A549 (cell line): ENCODE data around the gene TMED8. TPM values are rescaled to one million over a fixed set of nuclear protein-coding genes. Genes with fewer than 3 reads are reported as not detected.

ENCODE experiments used
- ATAC-seq, 2 experiments: fragments of 200-7000 bp in 1 of 2; fragments of >200 bp in 1 of 2; cut with Nextera tagmentation in 1 of 2; cut with Tn5 transposase in 1 of 2; 3 replicates each; pipeline versions ENCODE4 v1.8.0 to v1.9.1; 2018 to 2020; ENCODE audit warnings: mild to moderate bottlenecking in 1 of 2, moderate library complexity in 1 of 2
- CTCF ChIA-PET: fragments of 300-600 bp; sonication (Branson Sonifier 250); formaldehyde crosslinking; extraction: SDS; loops from one replicate; lab custom pipeline; 2021; ENCODE audit warnings: antibody characterized with exemption, inconsistent platforms; lab: Yijun Ruan, JAX
- POLR2A ChIA-PET: fragments of 350-600 bp; formaldehyde crosslinking; extraction: SDS; loops from one replicate; lab custom pipeline; 2021; ENCODE audit warnings: antibody characterized with exemption, inconsistent platforms; lab: Yijun Ruan, JAX
- DNase-seq, 2 experiments: peaks; one replicate each; pipeline versions ENCODE4 v3.0.0 to v3.0.0-alpha.2; 2011 to 2016; ENCODE audit warnings: low read depth in 1 of 2, low spot score in 1 of 2
- FAIRE-seq: peaks from 2 replicates; lab custom pipeline; 2011; peaks lifted over from hg19 to GRCh38; lab: Jason Lieb, UNC
- H3K27ac ChIP-seq, 2 experiments: fragments of >200 bp; sonication (Bioruptor Twin); formaldehyde crosslinking; 3 replicates each; pipeline ENCODE4 v1.5.1; 2016 to 2017
- H3K4me1 ChIP-seq: fragments of >200 bp; sonication (Bioruptor Twin); formaldehyde crosslinking; 3 replicates; pipeline ENCODE4 v1.6.1; 2016
- H3K4me2 ChIP-seq: fragments of >200 bp; sonication (Bioruptor Twin); formaldehyde crosslinking; 3 replicates; pipeline ENCODE4 v1.6.1; 2016
- H3K4me3 ChIP-seq: fragments of >200 bp; sonication (Bioruptor Twin); formaldehyde crosslinking; 3 replicates; pipeline ENCODE4 v1.5.1; 2016
- H3K9me3 ChIP-seq: fragments of >200 bp; sonication (Bioruptor Twin); formaldehyde crosslinking; 3 replicates; pipeline ENCODE4 v1.6.1; 2016
- CEBPB ChIP-seq, 2 experiments: fragments of >200 bp in 1 of 2; sonication (Bioruptor Twin) in 1 of 2; formaldehyde crosslinking in 1 of 2; IDR thresholded peaks; 2 replicates each; pipeline ENCODE4 v1.6.1; 2012 to 2016
- CHD4 ChIP-seq: fragments of 200-600 bp; sonication (generic); IDR thresholded peaks from 2 replicates; pipeline ENCODE4 v1.6.1; 2016; ENCODE audit warnings: antibody characterized with exemption, mild to moderate bottlenecking, borderline replicate concordance
- EHF ChIP-seq: fragments of 250-450 bp; sonication (Bioruptor Pico); IDR thresholded peaks from 2 replicates; pipeline ENCODE4 v1.5.0; 2020; ENCODE audit warnings: mild to moderate bottlenecking
- EHMT2 ChIP-seq: fragments of 200-600 bp; sonication (generic); IDR thresholded peaks from 2 replicates; pipeline ENCODE4 v1.6.1; 2016; ENCODE audit warnings: antibody characterized with exemption, low read depth, mild to moderate bottlenecking, moderate library complexity
- EP300 ChIP-seq, 2 experiments: fragments of >200 bp; sonication (Bioruptor Twin); formaldehyde crosslinking; IDR thresholded peaks; 2 replicates in 1 of 2; 3 replicates in 1 of 2; pipeline ENCODE4 v1.6.1; 2016 to 2017
- ESRRA ChIP-seq: fragments of 150-350 bp; IDR thresholded peaks from 2 replicates; pipeline ENCODE4 v1.6.1; 2014; ENCODE audit warnings: mild to moderate bottlenecking, low read length, borderline replicate concordance
- FOSB ChIP-seq: fragments of 250-450 bp; sonication (Bioruptor Pico); IDR thresholded peaks from 2 replicates; pipeline ENCODE4 v1.5.0; 2020; ENCODE audit warnings: mild to moderate bottlenecking, moderate library complexity
- FOSL2 ChIP-seq, 2 experiments: fragments of 450-650 bp in 1 of 2; fragments of >200 bp in 1 of 2; sonication (Bioruptor Twin) in 1 of 2; formaldehyde crosslinking; IDR thresholded peaks; 2 replicates each; pipeline versions ENCODE4 v1.5.0 to v1.6.1; 2016 to 2020; ENCODE audit warnings: mild to moderate bottlenecking in 1 of 2, moderate library complexity in 1 of 2
- GATA3 ChIP-seq: IDR thresholded peaks from 2 replicates; pipeline ENCODE4 v1.6.1; 2012; ENCODE audit warnings: borderline replicate concordance
- HDAC2 ChIP-seq: fragments of 200-600 bp; sonication (generic); IDR thresholded peaks from 2 replicates; pipeline ENCODE4 v1.6.1; 2016
- HEYL ChIP-seq: fragments of 250-450 bp; sonication (Bioruptor Pico); IDR thresholded peaks from 2 replicates; pipeline ENCODE4 v1.8.0; 2021; ENCODE audit warnings: mild to moderate bottlenecking, moderate library complexity
- HOXB5 ChIP-seq: fragments of 250-450 bp; sonication (Bioruptor Pico); IDR thresholded peaks from 2 replicates; pipeline ENCODE4 v1.5.0; 2020; ENCODE audit warnings: mild to moderate bottlenecking, moderate library complexity
- JUN ChIP-seq, 2 experiments: fragments of >200 bp; sonication (Bioruptor Twin); formaldehyde crosslinking; IDR thresholded peaks; 2 replicates in 1 of 2; 3 replicates in 1 of 2; pipeline ENCODE4 v1.6.1; 2016 to 2017
- KDM1A ChIP-seq: fragments of 200-600 bp; sonication (generic); IDR thresholded peaks from 2 replicates; pipeline ENCODE4 v1.6.1; 2016; ENCODE audit warnings: low read depth, mild to moderate bottlenecking
- KDM5A ChIP-seq: fragments of 200-600 bp; sonication (generic); IDR thresholded peaks from 2 replicates; pipeline ENCODE4 v1.6.1; 2016; ENCODE audit warnings: antibody characterized with exemption, mild to moderate bottlenecking
- MAZ ChIP-seq: fragments of 150-350 bp; IDR thresholded peaks from 2 replicates; pipeline ENCODE4 v1.6.1; 2014; ENCODE audit warnings: antibody characterized with exemption, low read depth, low read length, borderline replicate concordance
- NPAS2 ChIP-seq: fragments of 250-450 bp; sonication (Bioruptor Pico); IDR thresholded peaks from 2 replicates; pipeline ENCODE4 v1.8.0; 2022; ENCODE audit warnings: mild to moderate bottlenecking, moderate library complexity, borderline replicate concordance
- NR3C1 ChIP-seq: fragments of >200 bp; sonication (Bioruptor Twin); formaldehyde crosslinking; IDR thresholded peaks from 3 replicates; pipeline ENCODE4 v1.6.1; 2017
- POLR2AphosphoS2 ChIP-seq: conservative IDR thresholded peaks from 2 replicates; pipeline ENCODE4 v1.6.1; 2012; ENCODE audit warnings: low read length, improper control_type of control experiment, inconsistent platforms
- RAD21 ChIP-seq, 2 experiments: fragments of >200 bp in 1 of 2; sonication (Bioruptor Twin) in 1 of 2; formaldehyde crosslinking in 1 of 2; IDR thresholded peaks in 1 of 2; conservative IDR thresholded peaks in 1 of 2; 2 replicates in 1 of 2; 3 replicates in 1 of 2; pipeline ENCODE4 v1.6.1; 2012 to 2018; ENCODE audit warnings: inconsistent platforms in 1 of 2
- RFX5 ChIP-seq: fragments of 450-650 bp; IDR thresholded peaks from 2 replicates; pipeline ENCODE4 v1.7.1; 2014; ENCODE audit warnings: antibody characterized with exemption, mild to moderate bottlenecking, moderate library complexity
- SMC3 ChIP-seq: fragments of >200 bp; sonication (Bioruptor Twin); formaldehyde crosslinking; IDR thresholded peaks from 3 replicates; pipeline ENCODE4 v1.6.1; 2018; ENCODE audit warnings: inconsistent platforms
- WGBS: methylation state at CpG from one replicate; pipeline ENCODE4 v1.1.6; 2017; ENCODE audit errors: missing lambda C conversion rate; 5-methylcytosine and 5-hydroxymethylcytosine counted together
- polyA plus RNA-seq, 4 experiments: library from polyadenylated mRNA; depleted of rRNA in 3 of 4; stranded (reverse); fragments of >200 nt; fragmentation: RNase III in 1 of 4; extraction: RNeasy Plus Mini Kit Qiagen cat#74134 plus additional on column Dnase treatment in 1 of 4; gene quantifications; 2 replicates in 3 of 4; 3 replicates in 1 of 4; pipeline ENCODE4 v1.2.3, GENCODE V29; 2011 to 2017
- TF ChIP-seq, protein P1 (sequence below): IDR thresholded peaks from 2 replicates; pipeline ENCODE4 v1.6.1; 2012; ENCODE audit warnings: low read depth, borderline replicate concordance
- TF ChIP-seq, protein P2 (sequence below): fragments of >200 bp; sonication (Bioruptor Twin); formaldehyde crosslinking; IDR thresholded peaks from 2 replicates; pipeline ENCODE4 v1.6.1; 2016
- TF ChIP-seq, protein P3 (sequence below): IDR thresholded peaks from 2 replicates; pipeline ENCODE4 v1.6.1; 2012
- TF ChIP-seq, protein P4 (sequence below): fragments of 450-650 bp; IDR thresholded peaks from 2 replicates; pipeline ENCODE4 v1.6.1; 2014; ENCODE audit warnings: antibody characterized with exemption

The TMED8 gene
- polyA plus RNA-seq, 2 of the 4 experiments (the other 2 are of a cell fraction), result 8.8 to 13.9 TPM

DNA sequence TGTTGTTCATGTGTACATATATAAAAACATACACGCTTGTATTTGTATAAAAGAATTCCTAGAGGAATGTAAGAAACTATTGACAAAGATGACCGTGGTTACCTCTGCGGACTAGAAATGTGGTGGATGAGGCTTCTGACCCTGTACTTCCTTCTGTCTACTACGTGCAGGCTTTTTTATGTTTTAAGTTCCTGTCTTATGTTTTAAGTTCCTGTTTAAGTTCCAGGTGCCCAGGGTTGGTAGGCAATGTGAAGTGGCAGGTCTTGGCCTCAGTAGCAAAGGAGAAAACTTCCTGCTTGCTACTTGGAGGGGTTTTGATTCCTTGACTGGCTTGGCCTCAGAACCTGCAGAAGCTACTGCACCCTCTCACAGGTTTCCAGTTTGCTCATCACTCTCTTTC, 67.8 kb downstream of the TMED8 start:
- ATAC-seq (no peak), DNase-seq (no peak), FAIRE-seq (no peak)
- H3K9me3 ChIP-seq, result no peaks in the 10 kb centered on the region
- H3K27ac ChIP-seq, result no peak overlapping the region
- TF ChIP-seq GATA3 (no peak), NPAS2 (CRISPR knock-in tag) (no peak), JUN (IDR thresholded peaks at IDR 0.05) (no peak), NR3C1 (no peak), SMC3 (no peak), HOXB5 (CRISPR knock-in tag) (no peak), FOSB (CRISPR knock-in tag) (no peak), ESRRA (no peak), HDAC2 (no peak), EP300 (IDR thresholded peaks at IDR 0.05) (no peak), HEYL (CRISPR knock-in tag) (no peak), EHMT2 (no peak), CHD4 (no peak), POLR2AphosphoS2 (no peak), KDM1A (no peak), CEBPB (IDR thresholded peaks at IDR 0.05) (no peak), EHF (CRISPR knock-in tag) (no peak)
- TF ChIP-seq, protein P1, sequence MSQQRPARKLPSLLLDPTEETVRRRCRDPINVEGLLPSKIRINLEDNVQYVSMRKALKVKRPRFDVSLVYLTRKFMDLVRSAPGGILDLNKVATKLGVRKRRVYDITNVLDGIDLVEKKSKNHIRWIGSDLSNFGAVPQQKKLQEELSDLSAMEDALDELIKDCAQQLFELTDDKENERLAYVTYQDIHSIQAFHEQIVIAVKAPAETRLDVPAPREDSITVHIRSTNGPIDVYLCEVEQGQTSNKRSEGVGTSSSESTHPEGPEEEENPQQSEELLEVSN, result no peak
- TF ChIP-seq, protein P2, sequence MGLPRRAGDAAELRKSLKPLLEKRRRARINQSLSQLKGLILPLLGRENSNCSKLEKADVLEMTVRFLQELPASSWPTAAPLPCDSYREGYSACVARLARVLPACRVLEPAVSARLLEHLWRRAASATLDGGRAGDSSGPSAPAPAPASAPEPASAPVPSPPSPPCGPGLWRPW, result no peak
- TF ChIP-seq, protein P3, sequence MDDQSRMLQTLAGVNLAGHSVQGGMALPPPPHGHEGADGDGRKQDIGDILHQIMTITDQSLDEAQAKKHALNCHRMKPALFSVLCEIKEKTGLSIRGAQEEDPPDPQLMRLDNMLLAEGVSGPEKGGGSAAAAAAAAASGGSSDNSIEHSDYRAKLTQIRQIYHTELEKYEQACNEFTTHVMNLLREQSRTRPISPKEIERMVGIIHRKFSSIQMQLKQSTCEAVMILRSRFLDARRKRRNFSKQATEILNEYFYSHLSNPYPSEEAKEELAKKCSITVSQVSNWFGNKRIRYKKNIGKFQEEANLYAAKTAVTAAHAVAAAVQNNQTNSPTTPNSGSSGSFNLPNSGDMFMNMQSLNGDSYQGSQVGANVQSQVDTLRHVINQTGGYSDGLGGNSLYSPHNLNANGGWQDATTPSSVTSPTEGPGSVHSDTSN, result no peak
- no peak overlapping the region for H3K4me2 ChIP-seq
- CTCF ChIA-PET, result interaction anchor here (1.0 to 11.3 kb wide), 2 partner anchors 11 kb away, joined by 3 to 622 read pairs; no protein-coding TSS in a partner anchor
- peaks cover 62% of the 10 kb centered on the region for H3K4me1 ChIP-seq
- POLR2A ChIA-PET, result interaction anchor here (1.3 kb wide), 1 partner anchor 12 kb away, joined by 4 read pairs; the partner anchor contains the start of genes GSTZ1 and POMT2
- no peak overlapping the region for H3K4me3 ChIP-seq
- 85% methylated on average over 4 of the region's 4 CpGs for WGBS

DNA sequence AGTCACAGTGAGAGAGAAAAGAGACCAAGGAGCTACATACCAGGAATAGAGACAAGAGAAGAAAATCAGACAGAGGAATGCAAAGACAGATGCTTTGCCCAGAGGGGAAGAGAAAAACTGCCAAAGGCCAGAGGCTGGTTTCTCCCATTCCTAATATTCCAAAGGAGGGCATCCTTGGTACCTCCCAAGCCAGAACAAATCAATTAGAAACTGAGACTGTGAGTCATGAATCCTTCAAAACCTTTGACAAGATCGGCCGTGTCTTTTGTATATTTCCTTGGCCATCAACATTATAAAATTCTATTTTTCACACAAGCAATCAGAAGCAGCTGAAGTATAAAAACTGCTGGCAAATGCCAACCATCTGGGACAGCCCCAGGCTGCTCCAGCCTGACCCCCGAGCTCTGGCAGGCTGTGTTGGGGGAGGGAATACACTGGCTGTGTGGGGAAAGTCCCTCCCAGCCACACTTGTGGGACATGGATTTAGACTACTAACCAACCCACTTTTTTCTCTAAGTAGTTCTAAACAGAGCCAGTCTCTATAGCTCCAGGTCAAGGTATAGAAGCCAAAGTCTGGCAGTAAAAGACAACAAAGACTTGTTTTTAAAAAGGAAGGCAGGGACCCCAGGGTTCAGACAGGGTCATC, 69.9 kb downstream of the TMED8 start:
- FAIRE-seq (no peak), ATAC-seq (no peak), DNase-seq (no peak)
- Histone ChIP-seq H3K4me1 (peaks cover 64% of the 10 kb centered on the region), H3K9me3 (no peaks in the 10 kb centered on the region), H3K4me2 (peak overlapping the region; percentile 55), H3K4me3 (no peak overlapping the region), H3K27ac (peak overlapping the region; percentile 78)
- WGBS, result 17% methylated on average over 3 of the region's 3 CpGs
- CTCF ChIA-PET, result interaction anchor here (0.9 to 19.2 kb wide), 6 partner anchors 5 to 434 kb away, joined by 3 to 622 read pairs (median 4); no protein-coding TSS in a partner anchor
- POLR2A ChIA-PET, result interaction anchor here (1.7 kb wide), 1 partner anchor 14 kb away, joined by 10 read pairs; the partner anchor contains the start of genes GSTZ1 and POMT2
- TF ChIP-seq KDM5A (no peak), MAZ (no peak), HEYL (CRISPR knock-in tag) (no peak), EP300 (IDR thresholded peaks at IDR 0.05) (no peak), SMC3 (no peak)
- TF ChIP-seq, all 56 proteins: peak for 0

DNA sequence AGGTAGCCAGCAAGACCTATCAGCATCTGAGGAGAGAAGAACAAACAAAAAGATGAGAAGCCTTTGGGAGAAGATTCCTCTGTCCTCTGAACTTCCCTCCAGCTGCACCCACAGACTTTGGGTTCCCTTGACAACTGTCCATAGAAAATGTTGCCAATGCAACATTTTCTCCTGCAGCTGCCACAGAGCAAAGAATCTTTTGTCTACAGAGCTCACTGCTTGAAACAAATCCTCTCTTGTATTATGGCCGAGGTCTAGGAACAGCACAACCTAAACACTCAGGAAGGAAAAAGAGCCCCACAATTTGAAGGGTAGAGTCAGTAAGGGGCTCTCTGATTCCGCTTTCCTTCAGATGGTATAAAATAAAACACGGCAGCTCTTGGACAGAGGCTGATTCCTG, 70.5 kb downstream of the TMED8 start:
- Histone ChIP-seq H3K4me3 (no peak overlapping the region), H3K27ac (peak overlapping the region; percentile 78), H3K4me2 (peak overlapping the region; percentile 55), H3K9me3 (no peaks in the 10 kb centered on the region), H3K4me1 (peaks cover 68% of the 10 kb centered on the region)
- no peak for TF ChIP-seq RAD21 (conservative IDR thresholded peaks at IDR 0.05 in 1 of 2, IDR thresholded peaks at IDR 0.05 in 1 of 2)
- TF ChIP-seq, protein P4, sequence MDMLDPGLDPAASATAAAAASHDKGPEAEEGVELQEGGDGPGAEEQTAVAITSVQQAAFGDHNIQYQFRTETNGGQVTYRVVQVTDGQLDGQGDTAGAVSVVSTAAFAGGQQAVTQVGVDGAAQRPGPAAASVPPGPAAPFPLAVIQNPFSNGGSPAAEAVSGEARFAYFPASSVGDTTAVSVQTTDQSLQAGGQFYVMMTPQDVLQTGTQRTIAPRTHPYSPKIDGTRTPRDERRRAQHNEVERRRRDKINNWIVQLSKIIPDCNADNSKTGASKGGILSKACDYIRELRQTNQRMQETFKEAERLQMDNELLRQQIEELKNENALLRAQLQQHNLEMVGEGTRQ, result no peak
- no peak for TF ChIP-seq FOSL2 (IDR thresholded peaks at IDR 0.05)
- TF ChIP-seq FOSL2 (CRISPR knock-in tag; IDR thresholded peaks at IDR 0.05), result no peak
- TF ChIP-seq RFX5, result no peak
- TF ChIP-seq KDM5A, result no peak
- CTCF ChIA-PET, result interaction anchor here (0.9 to 19.2 kb wide), 5 partner anchors 6 to 433 kb away, joined by 3 to 622 read pairs (median 4); no protein-coding TSS in a partner anchor
- ATAC-seq (no peak), FAIRE-seq (no peak), DNase-seq (no peak)
- 91% methylated on average over 3 of the region's 3 CpGs for WGBS
- POLR2A ChIA-PET, result interaction anchor here (1.7 kb wide), 1 partner anchor 15 kb away, joined by 10 read pairs; the partner anchor contains the start of genes GSTZ1 and POMT2
